ACHN (cell line): ENCODE data around the gene GSTP1.
"Not testable (repeated sequence)": the region's sequence is repeated elsewhere in the genome, so short reads cannot be mapped to it uniquely, and the experiment has no call there.

ENCODE experiments used
- DNase-seq: peaks from one replicate; pipeline ENCODE4 v3.0.0-alpha.2; 2015
- in situ Hi-C: cut with HindIII; loops from 2 replicates; pipeline ENCODE4 v1.10.0; 2017; ENCODE audit warnings: low sequenced_read_pairs, low pct_ligation_motif_present, low pct_unique_long_range_greater_than_20kb

Gene GSTP1

GRCh38 chr11:67588899-67589415, 5.3 kb downstream of the GSTP1 start:
- in situ Hi-C loops, DNase-seq: not testable (repeated sequence)

GRCh38 chr11:67592880-67593564, 9.4 kb downstream of the GSTP1 start:
- in situ Hi-C loops: no loop called here

GRCh38 chr11:67593565-67593905, 9.9 kb downstream of the GSTP1 start:
- DNase-seq: no peak
- in situ Hi-C loops: no loop called here

More at GRCh38 chr11:67592880-67593564, 9.4 kb downstream of the GSTP1 start:
- no peak for DNase-seq

DNA sequence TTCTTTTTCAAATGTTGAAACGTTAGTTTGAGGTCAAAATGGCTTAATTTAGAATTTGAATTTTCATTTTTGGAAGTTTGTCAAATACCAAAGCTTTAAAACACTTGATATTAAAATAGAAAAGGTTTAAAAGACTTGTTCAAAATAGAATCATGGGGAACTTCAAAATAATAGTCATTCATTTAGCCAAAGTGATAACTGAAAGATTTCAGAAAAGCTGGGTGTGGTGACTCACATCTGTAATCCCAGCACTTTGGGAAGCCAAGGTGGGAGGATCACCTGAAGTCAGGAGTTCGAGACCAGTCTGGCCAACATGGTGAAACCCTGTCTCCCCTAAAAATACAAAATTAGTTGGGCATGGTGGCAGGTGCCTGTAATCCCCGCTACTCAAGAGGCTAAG, 10.9 kb downstream of the GSTP1 start:
- DNase-seq: no peak
- in situ Hi-C loops: no loop called here

- in situ Hi-C loops: no loop called here
- no peak for DNase-seq
Observed at GRCh38 chr11:67596753-67597300, 13.2 kb downstream of the GSTP1 start.

- in situ Hi-C loops, DNase-seq: not testable (repeated sequence)
Observed at GRCh38 chr11:67597458-67597857, 13.8 kb downstream of the GSTP1 start.

DNA sequence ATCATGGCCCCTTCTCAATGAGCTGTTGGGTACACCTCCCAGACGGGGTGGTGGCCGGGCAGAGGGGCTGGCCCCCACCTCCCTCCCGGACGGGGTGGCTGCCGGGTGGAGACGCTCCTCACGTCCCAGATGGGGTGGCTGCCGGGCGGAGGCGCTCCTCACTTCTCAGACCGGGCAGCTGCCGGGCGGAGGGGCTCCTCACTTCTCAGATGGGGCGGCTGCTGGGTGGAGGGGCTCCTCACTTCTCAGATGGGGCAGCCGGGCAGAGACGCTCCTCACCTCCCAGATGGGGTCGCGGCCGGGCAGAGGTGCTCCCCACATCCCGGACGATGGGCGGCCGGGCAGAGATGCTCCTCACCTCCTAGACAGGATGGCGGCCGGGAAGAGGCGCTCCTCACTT, 14.4 kb downstream of the GSTP1 start:
- in situ Hi-C loops: not testable (repeated sequence)

DNA sequence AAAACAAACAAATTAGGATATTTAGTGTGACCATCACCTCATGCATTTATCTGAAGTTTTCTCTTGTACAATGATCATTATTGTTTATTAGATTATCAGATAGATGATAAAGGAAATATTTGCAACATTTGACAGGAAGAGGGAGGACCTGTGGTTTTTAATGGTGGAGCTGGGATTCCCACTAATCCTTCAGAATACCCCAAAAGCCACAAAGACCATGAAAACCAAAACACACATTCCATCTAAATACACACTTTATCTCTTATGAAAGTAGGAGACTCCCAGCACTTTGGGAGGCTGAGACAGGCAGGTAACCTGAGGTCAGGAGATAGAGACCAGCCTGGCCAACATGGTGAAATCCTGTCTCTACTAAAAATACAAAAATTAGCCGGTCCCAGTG, 15.5 kb downstream of the GSTP1 start:
- no peak for DNase-seq
- in situ Hi-C loops: no loop called here

More for the DNA sequence above, 14.4 kb downstream of the GSTP1 start:
- DNase-seq: not testable (repeated sequence)

DNA sequence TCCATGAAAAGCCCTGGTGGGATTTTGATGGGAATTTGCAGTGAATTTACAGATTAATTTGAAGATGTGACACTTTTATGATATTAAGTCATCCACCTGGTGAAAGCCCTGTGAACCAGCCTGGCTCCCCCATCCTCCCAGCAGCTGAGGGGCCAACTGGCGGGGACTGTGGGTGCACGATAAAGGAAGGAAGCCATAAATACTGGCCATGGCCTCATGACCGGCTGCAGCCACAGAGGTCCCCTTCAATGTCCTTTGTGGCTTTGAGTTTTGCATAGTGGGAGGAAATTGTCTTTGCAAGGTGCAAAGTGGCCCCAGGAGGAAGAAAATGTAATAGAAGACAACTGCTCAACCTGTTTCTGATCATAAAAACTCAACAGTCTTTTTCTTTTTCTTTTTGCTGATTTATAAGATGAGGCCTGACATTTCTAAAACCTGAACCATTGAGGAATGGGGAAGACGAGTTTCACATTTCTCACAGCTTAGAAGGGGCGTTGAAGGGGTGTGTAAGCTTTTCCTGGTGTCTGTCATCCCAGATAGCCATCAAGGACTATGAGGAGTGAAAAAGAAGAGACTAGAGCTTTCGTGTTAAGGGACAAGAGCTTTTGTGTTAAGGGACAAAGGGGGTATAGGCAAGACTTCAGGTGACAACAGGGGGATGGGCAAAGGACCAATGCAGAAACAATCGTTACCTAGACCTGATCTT, 16.9 kb downstream of the GSTP1 start:
- in situ Hi-C loops: no loop called here
- no peak for DNase-seq

DNA sequence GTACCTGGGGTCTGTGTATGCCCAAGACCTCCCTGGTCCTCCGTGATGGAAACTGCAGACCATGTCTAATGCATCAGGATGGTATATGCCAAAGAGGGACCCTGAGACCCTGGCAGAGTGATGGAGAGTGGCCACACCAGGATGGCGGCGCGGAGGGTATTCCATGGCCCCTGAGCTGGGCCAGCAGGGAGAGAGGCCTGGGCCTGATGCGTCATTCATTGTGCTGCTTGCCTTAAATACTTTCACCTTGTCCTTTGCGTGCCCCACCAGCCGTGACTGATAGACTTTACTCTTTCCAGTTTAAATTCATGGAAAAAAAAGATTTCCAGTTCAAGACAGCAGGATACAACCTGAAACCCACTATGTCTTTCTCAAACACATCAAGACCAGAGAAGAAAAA, 17.5 kb downstream of the GSTP1 start:
- DNase-seq: no peak
- in situ Hi-C loops: no loop called here

- DNase-seq, in situ Hi-C loops: not testable (repeated sequence)
Observed at GRCh38 chr11:67604119-67604518, 20.5 kb downstream of the GSTP1 start.

GRCh38 chr11:67604815-67605214, 21.2 kb downstream of the GSTP1 start:
- in situ Hi-C loops: no loop called here
- DNase-seq: no peak

DNA sequence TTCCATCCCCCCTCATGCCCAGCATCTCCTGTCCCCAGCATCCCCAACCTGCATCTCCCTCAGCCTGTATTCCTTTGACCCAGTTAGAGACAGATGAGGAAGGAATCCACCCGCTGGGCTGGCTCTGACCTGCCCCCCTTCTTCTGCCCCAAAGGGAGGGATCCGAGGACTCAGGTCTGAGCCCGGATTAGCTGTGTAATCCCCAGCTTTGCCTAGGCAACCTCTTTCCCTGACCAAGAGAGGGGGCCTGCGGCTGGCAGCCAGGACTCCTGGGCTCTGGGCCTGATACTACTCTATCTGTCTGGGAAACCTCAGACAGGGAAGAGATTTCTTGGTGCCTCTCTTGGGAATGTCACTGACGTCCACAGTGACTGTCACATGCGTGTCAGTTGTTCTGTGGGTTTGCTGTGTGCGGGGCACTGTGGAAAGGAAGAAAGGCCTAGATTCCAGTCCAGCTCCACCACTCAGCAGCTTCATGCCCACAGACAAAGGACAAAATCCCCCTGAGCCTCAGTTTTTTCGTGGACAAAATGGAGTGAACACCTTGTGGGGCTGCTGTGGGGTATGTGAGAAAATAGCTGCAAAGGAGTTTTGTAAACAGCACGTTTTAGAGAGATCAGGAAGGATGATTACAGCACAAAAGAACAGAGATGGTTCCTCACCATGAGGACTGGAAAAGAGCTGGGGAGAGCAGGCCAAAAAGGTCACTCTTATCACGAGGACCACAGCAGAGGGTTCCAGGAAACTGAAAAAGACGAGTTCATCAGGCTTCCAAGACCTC, 21.8 kb downstream of the GSTP1 start:
- DNase-seq: no peak
- in situ Hi-C loops: no loop called here

DNA sequence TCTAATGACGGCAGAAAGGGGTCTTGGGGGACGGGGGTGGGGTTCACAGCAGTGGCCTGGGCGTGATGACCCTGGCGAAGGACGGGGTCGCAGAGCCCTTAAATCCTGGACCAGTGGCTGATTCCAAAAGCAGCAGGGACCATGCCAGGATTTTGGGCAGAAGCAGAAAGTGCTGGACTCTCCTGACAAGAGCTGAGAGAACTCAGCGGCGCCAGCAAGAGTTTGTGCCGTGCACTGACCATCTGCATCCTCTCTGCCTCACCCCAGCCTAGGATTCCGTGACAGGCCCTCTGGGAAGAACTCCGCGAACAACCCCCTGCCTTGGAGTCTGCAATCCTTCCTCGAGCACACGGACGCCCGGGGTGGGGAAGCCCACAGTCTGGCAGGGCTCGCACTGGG, 22.5 kb downstream of the GSTP1 start:
- peak; percentile 11 for DNase-seq
- in situ Hi-C loops: no loop called here

DNA sequence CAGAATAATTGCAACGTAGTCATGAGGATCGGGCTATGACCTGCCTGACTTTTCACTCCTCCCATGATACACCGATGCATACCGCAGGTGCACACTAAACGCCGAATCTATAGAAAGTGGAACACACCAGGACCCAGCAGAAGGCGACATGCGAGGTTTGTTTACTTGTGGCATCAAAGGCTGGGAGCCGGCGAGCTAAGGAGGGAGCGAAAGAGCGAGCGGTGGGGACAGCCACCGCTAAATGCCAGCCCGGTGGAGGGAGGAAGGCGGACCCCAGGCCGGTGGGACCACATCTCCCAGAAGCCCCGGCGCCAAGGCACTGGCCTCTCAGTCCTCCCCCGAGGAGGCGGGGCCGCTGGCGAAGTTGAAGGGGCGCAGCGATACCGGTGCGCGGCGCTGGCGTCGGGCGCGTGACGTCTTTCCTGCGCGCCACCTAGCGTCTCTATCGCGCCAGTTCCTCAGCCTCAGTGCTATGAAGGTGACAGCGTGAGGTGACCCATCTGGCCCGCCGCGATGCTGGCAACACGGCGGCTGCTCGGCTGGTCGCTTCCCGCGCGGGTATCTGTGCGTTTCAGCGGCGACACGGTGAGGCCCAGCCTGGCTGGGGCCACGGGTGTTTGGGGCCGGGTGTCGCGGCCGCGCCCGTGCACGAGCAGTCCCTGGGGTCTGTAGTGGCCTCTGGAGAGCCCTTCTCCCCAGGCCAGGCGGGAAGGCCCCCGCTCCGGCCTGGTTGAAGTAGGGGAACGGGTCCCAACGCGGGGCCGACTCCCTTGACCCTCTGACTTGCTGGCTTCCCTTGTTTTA, 23.1 kb downstream of the GSTP1 start, which contains the start of gene NDUFV1:
Gene NDUFV1, plus strand, starts transcription at position 445 of the 804 bp plus-strand sequence. Its CDS starts 69 bp downstream, at position 514.
- in situ Hi-C loops: no loop called here
- DNase-seq: peak; percentile 90

DNA sequence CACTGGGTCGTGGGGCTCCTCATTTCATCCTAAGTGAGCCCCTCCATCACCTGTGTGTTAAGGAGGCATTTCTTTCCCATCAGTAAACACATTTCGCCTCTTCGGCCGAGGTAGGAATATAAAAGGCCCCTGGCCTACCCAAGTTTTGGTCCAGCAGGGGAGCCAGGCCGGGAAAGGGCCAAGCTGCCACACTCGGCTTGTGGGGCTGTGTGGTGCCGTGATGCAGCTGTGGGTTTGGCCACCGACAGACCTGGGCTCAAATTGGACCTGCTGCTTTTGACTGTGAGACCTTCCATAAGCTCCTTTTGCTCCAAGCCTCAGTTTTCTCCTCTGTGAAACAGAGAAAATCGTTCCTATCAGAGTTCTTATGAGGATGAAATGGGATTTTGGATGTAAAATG, 23.9 kb downstream of the GSTP1 start:
- in situ Hi-C loops: no loop called here
- no peak for DNase-seq

DNA sequence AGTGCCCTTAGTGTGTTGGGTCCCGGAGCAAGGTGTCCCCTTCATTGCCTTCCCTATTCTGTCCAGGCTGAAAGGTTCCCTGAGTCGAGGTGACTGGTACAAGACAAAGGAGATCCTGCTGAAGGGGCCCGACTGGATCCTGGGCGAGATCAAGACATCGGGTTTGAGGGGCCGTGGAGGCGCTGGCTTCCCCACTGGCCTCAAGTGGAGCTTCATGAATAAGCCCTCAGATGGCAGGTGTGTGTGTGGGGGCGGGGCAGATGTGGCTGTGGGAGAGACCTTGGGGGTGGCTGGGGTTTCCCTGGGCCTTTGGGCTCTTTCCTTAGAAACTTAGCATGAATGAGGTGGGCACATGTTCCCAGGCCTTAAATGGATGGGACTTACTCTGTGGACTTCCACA, 24.9 kb downstream of the GSTP1 start:
- no peak for DNase-seq
- in situ Hi-C loops: no loop called here

- DNase-seq: no peak
- in situ Hi-C loops: no loop called here
Observed at GRCh38 chr11:67609316-67609715, 25.7 kb downstream of the GSTP1 start.
